Caco-2 (cell line): ENCODE results near the gene ELF2. TPM values are rescaled to one million over a fixed set of nuclear protein-coding genes. Genes with fewer than 3 reads are reported as not detected.

Source experiments
- BruUV-seq: library from RNA; stranded (reverse); fragments of 400-500 nt; replicated peaks from 2 replicates; lab custom pipeline; 2021; lab: Mats Ljungman, UMichigan
- CTCF ChIA-PET: fragments of 300-600 bp; sonication (Branson Sonifier 250); formaldehyde crosslinking; loops from one replicate; lab custom pipeline; 2022; ENCODE audit warnings: antibody characterized with exemption; lab: Charles Lee
- POLR2A ChIA-PET: fragments of 300-600 bp; sonication (Branson Sonifier 250); formaldehyde crosslinking; loops from one replicate; lab custom pipeline; 2022; ENCODE audit warnings: antibody characterized with exemption; lab: Charles Lee
- DNase-seq, 2 experiments: peaks; one replicate each; pipeline versions ENCODE4 v3.0.0 to v3.0.0-alpha.2; 2020 to 2022
- H3K27me3 ChIP-seq: replicated peaks from 2 replicates; pipeline ENCODE4 v1.6.0; 2011; ENCODE audit warnings: low read length; ENCODE audit not compliant: control insufficient read depth, insufficient read depth
- H3K36me3 ChIP-seq: 2 replicates; pipeline ENCODE4 v1.5.1; 2011; ENCODE audit warnings: low read length; ENCODE audit not compliant: control insufficient read depth, insufficient read depth
- H3K4me1 ChIP-seq: fragments of 250-450 bp; sonication (Bioruptor Pico); 2 replicates; pipeline ENCODE4 v1.5.1; 2020; ENCODE audit warnings: mild to moderate bottlenecking
- H3K4me3 ChIP-seq: 2 replicates; pipeline ENCODE4 v1.5.1; 2011; ENCODE audit warnings: low read depth, mild to moderate bottlenecking, control low read depth, low read length
- H3K9me3 ChIP-seq: fragments of 250-450 bp; sonication (Bioruptor Pico); 2 replicates; pipeline ENCODE4 v1.5.1; 2020; ENCODE audit warnings: mild to moderate bottlenecking, moderate library complexity
- H3K27ac Mint-ChIP-seq: one replicate; pipeline ENCODE4 v1.8.0; 2022; ENCODE audit warnings: mixed read lengths; ENCODE audit not compliant: unreplicated experiment
- H3K27me3 Mint-ChIP-seq: one replicate; pipeline ENCODE4 v1.8.0; 2022; ENCODE audit warnings: mixed read lengths; ENCODE audit not compliant: insufficient read depth, unreplicated experiment
- H3K36me3 Mint-ChIP-seq: one replicate; pipeline ENCODE4 v1.8.0; 2022; ENCODE audit warnings: mild to moderate bottlenecking, mixed read lengths; ENCODE audit not compliant: insufficient read depth, unreplicated experiment
- H3K4me1 Mint-ChIP-seq: one replicate; pipeline ENCODE4 v1.8.0; 2022; ENCODE audit warnings: low read depth, mixed read lengths; ENCODE audit not compliant: unreplicated experiment
- H3K4me3 Mint-ChIP-seq: one replicate; pipeline ENCODE4 v1.8.0; 2022; ENCODE audit warnings: mild to moderate bottlenecking, moderate library complexity, mixed read lengths; ENCODE audit not compliant: unreplicated experiment
- H3K9me3 Mint-ChIP-seq: one replicate; pipeline ENCODE4 v1.8.0; 2022; ENCODE audit warnings: mixed read lengths; ENCODE audit not compliant: unreplicated experiment
- intact Hi-C: fragments of 100-400 bp; cut with micrococcal nuclease; formaldehyde crosslinking; loops from one replicate; pipeline ENCODE4 v1.10.0; 2022; ENCODE audit not compliant: unreplicated experiment
- total RNA-seq: library from RNA; stranded (reverse); gene quantifications from 2 replicates; pipeline ENCODE4 v1.2.3, GENCODE V29; 2022
- TF ChIP-seq, protein P1 (sequence below), 2 experiments: fragments of 200-600 bp in 1 of 2; IDR thresholded peaks; 1 replicate in 1 of 2; 2 replicates in 1 of 2; pipeline versions ENCODE4 v1.5.1 to v1.8.0; 2011 to 2022; ENCODE audit warnings: antibody characterized with exemption in 1 of 2, control low read depth in 1 of 2, inconsistent platforms in 1 of 2, low read depth in 1 of 2, low read length in 1 of 2, mild to moderate bottlenecking in 1 of 2, moderate library complexity in 1 of 2; ENCODE audit not compliant: insufficient read depth in 1 of 2, severe bottlenecking in 1 of 2, unreplicated experiment in 1 of 2

ELF2 gene
- total RNA-seq, 1 experiment from 2014 or later: 53.2 TPM

DNA sequence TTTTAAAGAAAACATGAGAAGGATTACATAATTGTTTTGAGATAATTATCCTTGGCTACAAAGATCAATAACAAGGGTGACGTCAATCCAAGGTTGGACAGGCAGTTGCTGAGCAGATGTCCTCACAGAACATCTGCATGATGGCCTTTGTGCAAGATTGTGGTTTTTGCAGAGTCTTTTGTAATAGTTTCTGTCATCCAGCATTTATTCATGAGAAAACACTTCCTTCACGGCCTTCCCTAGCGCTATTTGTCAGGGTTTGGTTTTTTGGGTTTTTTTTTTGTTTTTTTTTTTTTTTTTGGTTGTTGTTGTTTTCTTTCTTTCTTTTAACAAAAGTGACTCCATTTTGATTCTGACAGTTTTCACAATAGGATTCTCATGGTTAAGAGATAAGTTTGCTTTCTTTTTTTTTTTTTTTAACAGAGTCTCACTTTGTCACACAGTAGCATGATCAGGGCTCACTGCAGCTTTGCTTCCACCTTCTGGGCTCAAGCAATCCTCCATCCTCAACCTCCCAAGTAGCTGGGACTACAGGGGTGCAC, 31.5 kb upstream of the ELF2 start:
- Mint-ChIP-seq H3K9me3 (no peaks in the 10 kb centered on the region), H3K4me1 (no peaks in the 10 kb centered on the region), H3K27ac (no peak overlapping the region), H3K4me3 (no peak overlapping the region), H3K27me3 (no peaks in the 10 kb centered on the region), H3K36me3 (no peaks in the 10 kb centered on the region)
- no peaks in the 10 kb centered on the region for H3K36me3 ChIP-seq
- no peaks in the 10 kb centered on the region for H3K4me1 ChIP-seq
- ChIA-PET POLR2A (interaction anchor here (0.6 kb wide), 1 partner anchor 87 kb away, joined by 3 read pairs; no protein-coding TSS in a partner anchor), CTCF (interaction anchor here (1.4 kb wide), 1 partner anchor 178 kb away, joined by 3 read pairs; no protein-coding TSS in a partner anchor)
- no TSS peak for BruUV-seq
- intact Hi-C loops: no loop called here
- H3K4me3 ChIP-seq: no peak overlapping the region
- H3K9me3 ChIP-seq: no peaks in the 10 kb centered on the region
- no peaks in the 10 kb centered on the region for H3K27me3 ChIP-seq
- no peak for DNase-seq
- TF ChIP-seq, protein P1, sequence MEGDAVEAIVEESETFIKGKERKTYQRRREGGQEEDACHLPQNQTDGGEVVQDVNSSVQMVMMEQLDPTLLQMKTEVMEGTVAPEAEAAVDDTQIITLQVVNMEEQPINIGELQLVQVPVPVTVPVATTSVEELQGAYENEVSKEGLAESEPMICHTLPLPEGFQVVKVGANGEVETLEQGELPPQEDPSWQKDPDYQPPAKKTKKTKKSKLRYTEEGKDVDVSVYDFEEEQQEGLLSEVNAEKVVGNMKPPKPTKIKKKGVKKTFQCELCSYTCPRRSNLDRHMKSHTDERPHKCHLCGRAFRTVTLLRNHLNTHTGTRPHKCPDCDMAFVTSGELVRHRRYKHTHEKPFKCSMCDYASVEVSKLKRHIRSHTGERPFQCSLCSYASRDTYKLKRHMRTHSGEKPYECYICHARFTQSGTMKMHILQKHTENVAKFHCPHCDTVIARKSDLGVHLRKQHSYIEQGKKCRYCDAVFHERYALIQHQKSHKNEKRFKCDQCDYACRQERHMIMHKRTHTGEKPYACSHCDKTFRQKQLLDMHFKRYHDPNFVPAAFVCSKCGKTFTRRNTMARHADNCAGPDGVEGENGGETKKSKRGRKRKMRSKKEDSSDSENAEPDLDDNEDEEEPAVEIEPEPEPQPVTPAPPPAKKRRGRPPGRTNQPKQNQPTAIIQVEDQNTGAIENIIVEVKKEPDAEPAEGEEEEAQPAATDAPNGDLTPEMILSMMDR (IDR thresholded peaks at IDR 0.05; ENCODE audit: insufficient read depth in 1 of 2, low read depth in 1 of 2, low read length in 1 of 2, severe bottlenecking in 1 of 2, unreplicated experiment in 1 of 2): no peak

DNA sequence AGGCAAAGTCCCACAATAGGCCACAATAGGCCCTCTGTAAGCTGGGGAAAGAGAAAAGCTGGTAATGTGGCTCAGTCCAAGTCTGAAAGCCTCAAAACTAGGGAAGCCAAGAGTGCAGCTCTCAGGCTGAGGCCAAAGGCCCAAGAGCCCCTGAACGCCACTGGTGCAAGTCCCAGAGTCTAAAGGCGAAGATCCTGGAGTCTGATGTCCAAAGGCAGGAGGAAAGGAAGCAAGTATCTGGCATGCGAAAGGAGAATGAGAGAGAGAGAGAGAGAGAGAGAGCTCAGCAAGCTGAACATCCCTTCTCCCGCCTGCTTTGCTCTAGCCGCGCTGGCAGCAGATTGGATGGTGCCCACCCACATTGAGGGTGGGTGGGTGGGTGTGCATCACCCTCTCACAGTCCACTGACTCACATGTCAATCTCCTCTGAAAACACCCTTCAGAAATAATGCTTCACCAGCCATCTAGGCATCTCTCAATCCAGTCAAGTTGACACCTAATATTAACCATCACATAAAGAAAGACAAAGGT, 30.9 kb upstream of the ELF2 start:
- Mint-ChIP-seq H3K4me3 (no peak overlapping the region), H3K4me1 (no peaks in the 10 kb centered on the region), H3K27me3 (no peaks in the 10 kb centered on the region), H3K9me3 (no peaks in the 10 kb centered on the region), H3K36me3 (no peaks in the 10 kb centered on the region), H3K27ac (no peak overlapping the region)
- no peak overlapping the region for H3K4me3 ChIP-seq
- H3K4me1 ChIP-seq: no peaks in the 10 kb centered on the region
- ChIA-PET CTCF (interaction anchor here (1.4 kb wide), 1 partner anchor 178 kb away, joined by 3 read pairs; no protein-coding TSS in a partner anchor), POLR2A (no interaction called here)
- intact Hi-C loops: no loop called here
- no peaks in the 10 kb centered on the region for H3K9me3 ChIP-seq
- no peaks in the 10 kb centered on the region for H3K36me3 ChIP-seq
- DNase-seq: no peak
- BruUV-seq: no TSS peak
- H3K27me3 ChIP-seq: no peaks in the 10 kb centered on the region
- TF ChIP-seq, protein P1 (IDR thresholded peaks at IDR 0.05; ENCODE audit: insufficient read depth in 1 of 2, low read depth in 1 of 2, low read length in 1 of 2, severe bottlenecking in 1 of 2, unreplicated experiment in 1 of 2): no peak

DNA sequence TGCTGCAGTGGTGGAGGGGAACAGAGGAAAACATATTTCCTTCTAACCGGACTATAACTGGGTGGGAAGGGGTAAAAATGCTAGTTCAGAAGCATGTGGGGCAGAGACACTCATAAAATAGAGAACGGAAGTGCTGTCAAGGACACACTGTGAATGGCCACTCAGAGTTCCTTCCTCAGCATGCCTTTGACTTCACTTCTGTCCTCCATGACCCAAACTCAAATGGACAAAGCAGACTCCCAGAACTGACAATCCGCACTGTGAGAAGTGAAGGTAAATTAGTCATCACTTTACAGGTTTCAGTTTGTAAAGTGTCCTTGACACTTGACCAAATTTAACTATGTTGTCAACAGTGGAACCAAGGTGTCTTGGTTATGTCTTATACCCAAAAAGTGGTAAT, 30.2 kb upstream of the ELF2 start:
- CTCF ChIA-PET: no interaction called here
- Histone ChIP-seq H3K4me1 (no peaks in the 10 kb centered on the region), H3K27me3 (no peaks in the 10 kb centered on the region), H3K4me3 (no peak overlapping the region), H3K9me3 (no peaks in the 10 kb centered on the region), H3K36me3 (no peaks in the 10 kb centered on the region)
- intact Hi-C loops: no loop called here
- Mint-ChIP-seq H3K4me3 (no peak overlapping the region), H3K9me3 (no peaks in the 10 kb centered on the region), H3K4me1 (no peaks in the 10 kb centered on the region), H3K27ac (no peak overlapping the region), H3K27me3 (no peaks in the 10 kb centered on the region), H3K36me3 (no peaks in the 10 kb centered on the region)
- no TSS peak for BruUV-seq
- TF ChIP-seq, protein P1 (IDR thresholded peaks at IDR 0.05; ENCODE audit: insufficient read depth in 1 of 2, low read depth in 1 of 2, low read length in 1 of 2, severe bottlenecking in 1 of 2, unreplicated experiment in 1 of 2): no peak
- DNase-seq: no peak
- POLR2A ChIA-PET: no interaction called here
